Smooth muscle cell (in vitro differentiated cells): ENCODE results near the gene CHD5. TPM values are rescaled to one million over a fixed set of nuclear protein-coding genes. Genes with fewer than 3 reads are reported as not detected.

Experiments used
- DNase-seq: peaks from one replicate; lab custom pipeline; 2025; ENCODE audit not compliant: unreplicated experiment; lab: John Stamatoyannopoulos, UW
- H2AFZ ChIP-seq: fragments of 200-600 bp; sonication (generic); 2 replicates; pipeline ENCODE4 v1.6.0; 2016; ENCODE audit warnings: antibody characterized with exemption, low read depth, mild to moderate bottlenecking
- H3F3A ChIP-seq: fragments of 200-600 bp; sonication (generic); 2 replicates; pipeline ENCODE4 v1.6.0; 2017; ENCODE audit warnings: antibody characterized with exemption, low read depth
- H3K27ac ChIP-seq: fragments of 200-600 bp; sonication (generic); 2 replicates; pipeline ENCODE4 v1.5.1; 2016; ENCODE audit warnings: low read depth, mild to moderate bottlenecking
- H3K27me3 ChIP-seq: fragments of 200-600 bp; sonication (generic); 2 replicates; pipeline ENCODE4 v1.6.1; 2016; ENCODE audit warnings: low read depth, mild to moderate bottlenecking
- H3K36me3 ChIP-seq: fragments of 200-600 bp; sonication (generic); 2 replicates; pipeline ENCODE4 v1.5.1; 2016; ENCODE audit warnings: low read depth
- H3K4me1 ChIP-seq: fragments of 200-600 bp; sonication (generic); 2 replicates; pipeline ENCODE4 v1.5.1; 2016; ENCODE audit warnings: low read depth
- H3K4me2 ChIP-seq: fragments of 200-600 bp; sonication (generic); 2 replicates; pipeline ENCODE4 v1.6.0; 2016; ENCODE audit warnings: mild to moderate bottlenecking
- H3K4me3 ChIP-seq: fragments of 200-600 bp; sonication (generic); 2 replicates; pipeline ENCODE4 v1.5.1; 2016; ENCODE audit warnings: mild to moderate bottlenecking
- H3K79me2 ChIP-seq: fragments of 200-600 bp; sonication (generic); 2 replicates; pipeline ENCODE4 v1.6.0; 2016; ENCODE audit warnings: low read depth, mild to moderate bottlenecking
- H3K9ac ChIP-seq: fragments of 200-600 bp; sonication (generic); 2 replicates; pipeline ENCODE4 v1.6.0; 2016; ENCODE audit warnings: low read depth
- H3K9me3 ChIP-seq: fragments of 200-600 bp; sonication (generic); replicated peaks from 2 replicates; pipeline ENCODE4 v1.5.1; 2016; ENCODE audit warnings: low read depth
- H4K20me1 ChIP-seq: fragments of 200-600 bp; sonication (generic); 2 replicates; pipeline ENCODE4 v1.6.0; 2016; ENCODE audit warnings: low read depth
- WGBS: methylation state at CpG from one replicate; pipeline ENCODE4 v1.1.7; 2016; ENCODE audit warnings: low lambda C conversion rate; 5-methylcytosine and 5-hydroxymethylcytosine counted together
- polyA plus RNA-seq: library from polyadenylated mRNA; unstranded; fragments of >200 nt; fragmentation: Nextera tagmentation; extraction: Ambion mirVana; gene quantifications from 2 replicates; pipeline ENCODE4 v1.2.1, GENCODE V29; 2016
- total RNA-seq: library from RNA; depleted of rRNA; stranded (reverse); fragments of >200 nt; gene quantifications from 2 replicates; pipeline ENCODE4 v1.2.3, GENCODE V29; 2014
- TF ChIP-seq, protein P1 (sequence below): fragments of 200-600 bp; sonication (generic); IDR thresholded peaks from 2 replicates; pipeline ENCODE4 v1.5.1; 2017; ENCODE audit warnings: borderline replicate concordance, mild to moderate bottlenecking, antibody characterized with exemption; ENCODE audit not compliant: insufficient read depth, poor library complexity, severe bottlenecking

CHD5 gene
- total and polyA plus RNA-seq, 2 experiments from 2014 or later: 0.40 TPM; not detected in 1

DNA sequence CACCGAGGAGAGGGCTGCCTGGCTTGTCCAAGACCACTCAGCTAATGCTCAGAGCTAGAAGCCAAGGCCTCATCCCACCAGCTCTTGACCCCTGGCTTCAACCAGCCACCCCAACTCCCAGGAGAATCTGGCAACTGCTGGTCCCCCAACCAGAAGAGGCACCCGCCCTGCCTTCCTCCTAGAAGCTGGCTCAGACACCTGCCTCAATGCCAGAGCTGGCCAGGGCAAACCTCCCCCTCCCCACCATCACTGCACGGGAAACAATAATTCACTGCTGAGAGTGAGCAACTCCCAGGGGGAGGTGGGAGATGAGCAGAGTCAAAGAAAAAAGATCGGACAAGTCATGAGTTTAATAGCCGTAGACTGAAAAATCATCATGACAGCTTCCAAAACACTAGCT, 3.3 kb downstream of the CHD5 start:
- Histone ChIP-seq H3K9me3 (no peaks in the 10 kb centered on the region), H2AFZ (no peak overlapping the region), H3K4me2 (no peak overlapping the region), H4K20me1 (peaks cover 31% of the 10 kb centered on the region), H3K27ac (no peak overlapping the region), H3F3A (no peaks in the 10 kb centered on the region), H3K4me1 (peaks cover 6% of the 10 kb centered on the region), H3K36me3 (no peaks in the 10 kb centered on the region), H3K9ac (no peak overlapping the region), H3K4me3 (no peak overlapping the region), H3K27me3 (peaks cover 54% of the 10 kb centered on the region), H3K79me2 (no peaks in the 10 kb centered on the region)
- DNase-seq: no peak
- WGBS: 92% methylated on average over 5 of the region's 5 CpGs
- TF ChIP-seq, protein P1, sequence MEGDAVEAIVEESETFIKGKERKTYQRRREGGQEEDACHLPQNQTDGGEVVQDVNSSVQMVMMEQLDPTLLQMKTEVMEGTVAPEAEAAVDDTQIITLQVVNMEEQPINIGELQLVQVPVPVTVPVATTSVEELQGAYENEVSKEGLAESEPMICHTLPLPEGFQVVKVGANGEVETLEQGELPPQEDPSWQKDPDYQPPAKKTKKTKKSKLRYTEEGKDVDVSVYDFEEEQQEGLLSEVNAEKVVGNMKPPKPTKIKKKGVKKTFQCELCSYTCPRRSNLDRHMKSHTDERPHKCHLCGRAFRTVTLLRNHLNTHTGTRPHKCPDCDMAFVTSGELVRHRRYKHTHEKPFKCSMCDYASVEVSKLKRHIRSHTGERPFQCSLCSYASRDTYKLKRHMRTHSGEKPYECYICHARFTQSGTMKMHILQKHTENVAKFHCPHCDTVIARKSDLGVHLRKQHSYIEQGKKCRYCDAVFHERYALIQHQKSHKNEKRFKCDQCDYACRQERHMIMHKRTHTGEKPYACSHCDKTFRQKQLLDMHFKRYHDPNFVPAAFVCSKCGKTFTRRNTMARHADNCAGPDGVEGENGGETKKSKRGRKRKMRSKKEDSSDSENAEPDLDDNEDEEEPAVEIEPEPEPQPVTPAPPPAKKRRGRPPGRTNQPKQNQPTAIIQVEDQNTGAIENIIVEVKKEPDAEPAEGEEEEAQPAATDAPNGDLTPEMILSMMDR: no peak

DNA sequence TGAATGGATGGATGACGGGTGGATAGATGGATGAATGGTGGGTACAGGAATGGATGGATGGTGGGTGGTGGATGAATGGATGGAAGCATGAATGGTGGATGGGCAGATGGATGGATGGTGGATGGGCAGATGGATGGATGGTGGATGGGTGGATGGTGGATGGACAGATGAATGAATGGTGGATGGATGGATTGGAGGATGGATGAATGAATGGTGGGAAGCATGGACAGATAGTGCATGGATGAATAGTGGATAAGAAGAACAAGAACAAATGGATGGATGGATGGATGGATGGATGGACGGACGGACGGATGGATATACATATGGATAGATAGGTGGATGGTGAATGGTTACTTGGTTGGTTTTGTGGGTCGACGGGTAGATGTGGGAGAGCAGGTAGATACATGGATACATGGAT, 4.7 kb downstream of the CHD5 start:
- Histone ChIP-seq H3K27me3 (peaks cover 41% of the 10 kb centered on the region), H3K4me2 (no peak overlapping the region)
- 91% methylated on average over 6 of the region's 6 CpGs for WGBS

DNA sequence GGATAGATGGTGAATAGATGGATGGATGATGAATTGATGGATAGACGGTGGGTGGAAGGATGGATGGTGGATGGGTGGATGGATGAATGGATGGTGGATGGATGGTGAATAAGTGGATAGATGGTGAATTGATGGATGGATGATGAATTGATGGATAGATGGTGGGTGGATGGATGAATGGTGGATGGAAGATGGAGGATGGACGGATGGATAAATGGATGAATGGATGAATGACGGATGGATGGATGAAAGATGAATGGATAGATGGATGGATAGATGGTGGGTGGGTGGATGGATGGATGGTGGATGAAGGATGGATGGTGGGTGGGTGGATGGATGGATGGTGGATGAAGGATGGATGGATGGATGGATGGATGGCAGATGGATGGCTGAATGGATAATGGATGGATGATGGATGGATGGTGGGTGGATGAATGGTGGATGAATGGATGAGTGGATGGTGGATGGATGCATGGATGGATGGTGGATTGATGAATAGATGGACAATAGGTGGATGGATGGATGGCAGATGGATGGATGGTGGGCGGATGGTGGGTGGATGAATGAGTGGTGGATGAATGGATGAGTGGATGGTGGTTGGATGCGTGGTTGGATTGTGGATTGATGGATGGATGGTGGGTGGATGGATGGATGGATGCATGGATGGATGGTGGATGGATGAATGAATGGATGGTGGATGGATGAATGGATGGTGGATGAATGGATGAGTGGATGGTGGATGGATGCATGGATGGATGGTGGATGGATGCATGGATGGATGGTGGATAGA, 5.3 kb downstream of the CHD5 start:
- H3K4me3 ChIP-seq: no peak overlapping the region
- H3K79me2 ChIP-seq: no peaks in the 10 kb centered on the region
- H2AFZ ChIP-seq: no peak overlapping the region
- TF ChIP-seq, protein P1: no peak
- H3F3A ChIP-seq: no peaks in the 10 kb centered on the region
- no peak overlapping the region for H3K9ac ChIP-seq
- no peaks in the 10 kb centered on the region for H3K36me3 ChIP-seq
- no peak overlapping the region for H3K27ac ChIP-seq
- no peak overlapping the region for H3K4me2 ChIP-seq
- peaks cover 35% of the 10 kb centered on the region for H3K27me3 ChIP-seq
- WGBS: 94% methylated on average over 5 of the region's 5 CpGs
- H4K20me1 ChIP-seq: peaks cover 17% of the 10 kb centered on the region
- no peaks in the 10 kb centered on the region for H3K9me3 ChIP-seq
- no peaks in the 10 kb centered on the region for H3K4me1 ChIP-seq
- no peak for DNase-seq

More for the DNA sequence above, 4.7 kb downstream of the CHD5 start:
- Histone ChIP-seq H3K27ac (no peak overlapping the region), H3K36me3 (no peaks in the 10 kb centered on the region), H3K4me3 (no peak overlapping the region), H3K4me1 (no peaks in the 10 kb centered on the region), H3F3A (no peaks in the 10 kb centered on the region), H4K20me1 (peaks cover 17% of the 10 kb centered on the region), H3K79me2 (no peaks in the 10 kb centered on the region), H3K9me3 (no peaks in the 10 kb centered on the region), H3K9ac (no peak overlapping the region), H2AFZ (no peak overlapping the region)
- TF ChIP-seq, protein P1: no peak
- no peak for DNase-seq

DNA sequence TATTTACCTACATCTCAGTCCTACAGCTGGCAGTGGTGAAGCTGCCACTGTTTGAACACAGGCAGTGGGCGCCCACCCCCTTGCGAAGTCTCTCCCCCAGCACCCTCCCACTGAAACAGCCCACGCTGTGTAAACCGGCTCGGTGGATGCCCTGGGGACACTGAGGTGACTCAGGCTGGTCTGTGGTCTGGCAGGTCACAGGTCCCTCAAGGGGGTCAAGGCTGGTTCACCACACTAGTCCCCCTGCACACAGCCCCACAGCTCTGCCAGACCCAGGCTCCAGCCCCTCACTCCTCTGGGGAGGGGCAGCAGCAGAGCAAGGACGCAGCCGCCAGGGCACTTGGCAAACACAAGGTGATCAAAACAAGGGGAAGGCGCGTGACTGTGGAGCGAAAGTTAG, 7.6 kb downstream of the CHD5 start:
- Histone ChIP-seq H2AFZ (no peak overlapping the region), H3K36me3 (no peaks in the 10 kb centered on the region), H3K27me3 (peaks cover 24% of the 10 kb centered on the region), H3K9ac (no peak overlapping the region), H3K27ac (no peak overlapping the region), H3F3A (no peaks in the 10 kb centered on the region), H3K9me3 (no peaks in the 10 kb centered on the region), H3K4me3 (no peak overlapping the region), H3K79me2 (no peaks in the 10 kb centered on the region), H3K4me1 (no peaks in the 10 kb centered on the region), H4K20me1 (peaks cover 1% of the 10 kb centered on the region), H3K4me2 (no peak overlapping the region)
- WGBS: 82% methylated on average over 10 of the region's 10 CpGs
- DNase-seq: no peak
- TF ChIP-seq, protein P1: no peak
